HepG2 (cell line): ENCODE data around the gene DHX36. TPM values are rescaled to one million over a fixed set of nuclear protein-coding genes. Genes with fewer than 3 reads are reported as not detected.
A peak's percentile ranks its signal among the peaks of the same experiment; 100 is the strongest.

Source experiments
- CCDC6 ChIP-seq: sonication (generic); formaldehyde crosslinking; IDR thresholded peaks from 2 replicates; pipeline ENCODE4 v1.8.1; 2022; ENCODE audit warnings: mild to moderate bottlenecking, missing genetic modification reagents, moderate library complexity
- HCFC1 ChIP-seq: fragments of 150-350 bp; IDR thresholded peaks from 2 replicates; pipeline ENCODE4 v1.6.1; 2014; ENCODE audit warnings: low read depth, low read length
- MED8 ChIP-seq: sonication (generic); formaldehyde crosslinking; IDR thresholded peaks from 2 replicates; pipeline ENCODE4 v1.8.1; 2023; ENCODE audit warnings: mild to moderate bottlenecking, missing genetic modification reagents; ENCODE audit not compliant: insufficient replicate concordance
- SIX1 ChIP-seq: sonication (generic); formaldehyde crosslinking; IDR thresholded peaks from 2 replicates; pipeline ENCODE4 v1.4.0; 2020; ENCODE audit warnings: missing genetic modification reagents, borderline replicate concordance
- SSRP1 ChIP-seq: IDR thresholded peaks from 2 replicates; pipeline ENCODE4 v1.6.1; 2016; ENCODE audit warnings: control low read depth
- TCF7 ChIP-seq: sonication (generic); IDR thresholded peaks from 2 replicates; pipeline ENCODE4 v1.6.1; 2016; ENCODE audit warnings: antibody characterized with exemption, low read depth
- TCF7L2 ChIP-seq: IDR thresholded peaks from 2 replicates; pipeline ENCODE4 v1.6.1; 2011; ENCODE audit warnings: mild to moderate bottlenecking, low read depth, low read length, moderate library complexity
- ZNF232 ChIP-seq: sonication (generic); formaldehyde crosslinking; IDR thresholded peaks from 2 replicates; pipeline ENCODE4 v1.4.0; 2020; ENCODE audit warnings: missing genetic modification reagents, borderline replicate concordance
- ZNF678 ChIP-seq: sonication (generic); formaldehyde crosslinking; IDR thresholded peaks from 2 replicates; pipeline ENCODE4 v1.4.0; 2020; ENCODE audit warnings: mild to moderate bottlenecking, missing genetic modification reagents
- polyA plus RNA-seq, 8 experiments: library from polyadenylated mRNA; depleted of rRNA in 3 of 8; stranded (reverse) in 7 of 8; unstranded in 1 of 8; fragments of >200 nt; fragmentation: Illumina TruSeq in 4 of 8; extraction: Trizol in 4 of 8; gene quantifications; 2 replicates each; pipeline versions ENCODE4 v1.2.1 to v1.2.3, GENCODE V29; 2011 to 2016; ENCODE audit warnings: low read depth in 4 of 8, missing spikeins in 1 of 8, mixed read lengths in 1 of 8; ENCODE audit not compliant: insufficient read depth in 1 of 8
- total RNA-seq, 5 experiments: library from RNA; depleted of rRNA; stranded (reverse); fragments of >200 nt; fragmentation: Illumina TruSeq; extraction: Trizol; gene quantifications; 2 replicates each; pipeline ENCODE4 v1.2.3, GENCODE V29; 2016; ENCODE audit warnings: low read depth in 1 of 5
- TF ChIP-seq, protein P1 (sequence below): sonication (generic); formaldehyde crosslinking; IDR thresholded peaks from 2 replicates; pipeline ENCODE4 v1.5.1; 2020; ENCODE audit warnings: missing genetic modification reagents, mild to moderate bottlenecking, borderline replicate concordance
- TF ChIP-seq, protein P2 (sequence below): sonication (generic); formaldehyde crosslinking; IDR thresholded peaks from 2 replicates; pipeline ENCODE4 v1.8.0; 2022; ENCODE audit warnings: missing genetic modification reagents, mild to moderate bottlenecking, inconsistent platforms, borderline replicate concordance
- TF ChIP-seq, protein P3 (sequence below): sonication (generic); formaldehyde crosslinking; IDR thresholded peaks from 2 replicates; pipeline ENCODE4 v1.4.0; 2020; ENCODE audit warnings: missing genetic modification reagents, borderline replicate concordance
- TF ChIP-seq, protein P4 (sequence below), 2 experiments: IDR thresholded peaks; 2 replicates each; pipeline ENCODE4 v1.6.1; 2011 to 2012; ENCODE audit warnings: low read length in 2 of 2, borderline replicate concordance in 1 of 2, low read depth in 1 of 2, mild to moderate bottlenecking in 1 of 2, moderate library complexity in 1 of 2

Gene DHX36
- total and polyA plus RNA-seq, 2 of the 13 experiments (the other 11 are each of a cell fraction or from before 2014, with no cell fraction given) = 30.3 to 44.2 TPM

DNA sequence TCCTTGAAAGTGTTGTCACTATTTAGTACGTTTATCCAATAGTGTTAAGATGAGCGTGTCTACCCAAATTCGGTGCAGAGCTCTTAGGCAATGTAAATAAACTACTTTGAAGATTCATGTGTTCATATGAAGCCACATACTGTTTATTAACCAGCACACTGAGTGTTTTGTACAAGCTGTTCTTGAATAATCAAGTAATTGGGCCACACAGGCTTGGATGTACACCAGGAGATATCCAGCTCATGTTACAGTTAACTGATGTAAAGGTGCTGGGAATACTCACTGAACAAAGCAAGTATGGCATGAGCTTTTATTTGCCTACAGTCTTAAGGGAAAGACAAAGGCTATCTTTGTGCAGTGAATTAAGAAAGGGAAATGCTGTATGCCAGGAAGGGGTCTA lies 632 bp upstream of the DHX36 start (continued):
- TF ChIP-seq, protein P1, sequence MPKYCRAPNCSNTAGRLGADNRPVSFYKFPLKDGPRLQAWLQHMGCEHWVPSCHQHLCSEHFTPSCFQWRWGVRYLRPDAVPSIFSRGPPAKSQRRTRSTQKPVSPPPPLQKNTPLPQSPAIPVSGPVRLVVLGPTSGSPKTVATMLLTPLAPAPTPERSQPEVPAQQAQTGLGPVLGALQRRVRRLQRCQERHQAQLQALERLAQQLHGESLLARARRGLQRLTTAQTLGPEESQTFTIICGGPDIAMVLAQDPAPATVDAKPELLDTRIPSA (CRISPR knock-in tag) = no peak
- TF ChIP-seq SSRP1 (CRISPR knock-in tag) (no peak), TCF7L2 (no peak), CCDC6 (CRISPR knock-in tag) (no peak), ZNF678 (CRISPR knock-in tag) (no peak), ZNF232 (CRISPR knock-in tag) (no peak), MED8 (CRISPR knock-in tag) (no peak), HCFC1 (no peak), SIX1 (peak; percentile 66; the same call in 1 of the 2 replicates), TCF7 (no peak)
- TF ChIP-seq, protein P2, sequence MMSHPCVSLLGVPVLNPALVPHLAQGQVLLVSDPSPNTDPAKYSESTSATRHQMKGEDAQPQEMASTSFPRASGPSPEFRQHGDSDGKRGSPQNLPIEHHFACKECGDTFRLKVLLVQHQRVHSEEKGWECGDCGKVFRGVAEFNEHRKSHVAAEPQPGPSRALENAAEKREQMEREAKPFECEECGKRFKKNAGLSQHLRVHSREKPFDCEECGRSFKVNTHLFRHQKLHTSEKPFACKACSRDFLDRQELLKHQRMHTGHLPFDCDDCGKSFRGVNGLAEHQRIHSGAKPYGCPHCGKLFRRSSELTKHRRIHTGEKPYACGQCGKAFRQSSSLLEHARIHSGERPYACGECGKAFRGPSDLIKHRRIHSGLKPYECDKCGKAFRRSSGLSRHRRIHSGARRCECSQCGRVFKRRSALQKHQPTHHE = no peak
- TF ChIP-seq, protein P3, sequence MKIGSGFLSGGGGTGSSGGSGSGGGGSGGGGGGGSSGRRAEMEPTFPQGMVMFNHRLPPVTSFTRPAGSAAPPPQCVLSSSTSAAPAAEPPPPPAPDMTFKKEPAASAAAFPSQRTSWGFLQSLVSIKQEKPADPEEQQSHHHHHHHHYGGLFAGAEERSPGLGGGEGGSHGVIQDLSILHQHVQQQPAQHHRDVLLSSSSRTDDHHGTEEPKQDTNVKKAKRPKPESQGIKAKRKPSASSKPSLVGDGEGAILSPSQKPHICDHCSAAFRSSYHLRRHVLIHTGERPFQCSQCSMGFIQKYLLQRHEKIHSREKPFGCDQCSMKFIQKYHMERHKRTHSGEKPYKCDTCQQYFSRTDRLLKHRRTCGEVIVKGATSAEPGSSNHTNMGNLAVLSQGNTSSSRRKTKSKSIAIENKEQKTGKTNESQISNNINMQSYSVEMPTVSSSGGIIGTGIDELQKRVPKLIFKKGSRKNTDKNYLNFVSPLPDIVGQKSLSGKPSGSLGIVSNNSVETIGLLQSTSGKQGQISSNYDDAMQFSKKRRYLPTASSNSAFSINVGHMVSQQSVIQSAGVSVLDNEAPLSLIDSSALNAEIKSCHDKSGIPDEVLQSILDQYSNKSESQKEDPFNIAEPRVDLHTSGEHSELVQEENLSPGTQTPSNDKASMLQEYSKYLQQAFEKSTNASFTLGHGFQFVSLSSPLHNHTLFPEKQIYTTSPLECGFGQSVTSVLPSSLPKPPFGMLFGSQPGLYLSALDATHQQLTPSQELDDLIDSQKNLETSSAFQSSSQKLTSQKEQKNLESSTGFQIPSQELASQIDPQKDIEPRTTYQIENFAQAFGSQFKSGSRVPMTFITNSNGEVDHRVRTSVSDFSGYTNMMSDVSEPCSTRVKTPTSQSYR (CRISPR knock-in tag) = no peak
- TF ChIP-seq, protein P4, sequence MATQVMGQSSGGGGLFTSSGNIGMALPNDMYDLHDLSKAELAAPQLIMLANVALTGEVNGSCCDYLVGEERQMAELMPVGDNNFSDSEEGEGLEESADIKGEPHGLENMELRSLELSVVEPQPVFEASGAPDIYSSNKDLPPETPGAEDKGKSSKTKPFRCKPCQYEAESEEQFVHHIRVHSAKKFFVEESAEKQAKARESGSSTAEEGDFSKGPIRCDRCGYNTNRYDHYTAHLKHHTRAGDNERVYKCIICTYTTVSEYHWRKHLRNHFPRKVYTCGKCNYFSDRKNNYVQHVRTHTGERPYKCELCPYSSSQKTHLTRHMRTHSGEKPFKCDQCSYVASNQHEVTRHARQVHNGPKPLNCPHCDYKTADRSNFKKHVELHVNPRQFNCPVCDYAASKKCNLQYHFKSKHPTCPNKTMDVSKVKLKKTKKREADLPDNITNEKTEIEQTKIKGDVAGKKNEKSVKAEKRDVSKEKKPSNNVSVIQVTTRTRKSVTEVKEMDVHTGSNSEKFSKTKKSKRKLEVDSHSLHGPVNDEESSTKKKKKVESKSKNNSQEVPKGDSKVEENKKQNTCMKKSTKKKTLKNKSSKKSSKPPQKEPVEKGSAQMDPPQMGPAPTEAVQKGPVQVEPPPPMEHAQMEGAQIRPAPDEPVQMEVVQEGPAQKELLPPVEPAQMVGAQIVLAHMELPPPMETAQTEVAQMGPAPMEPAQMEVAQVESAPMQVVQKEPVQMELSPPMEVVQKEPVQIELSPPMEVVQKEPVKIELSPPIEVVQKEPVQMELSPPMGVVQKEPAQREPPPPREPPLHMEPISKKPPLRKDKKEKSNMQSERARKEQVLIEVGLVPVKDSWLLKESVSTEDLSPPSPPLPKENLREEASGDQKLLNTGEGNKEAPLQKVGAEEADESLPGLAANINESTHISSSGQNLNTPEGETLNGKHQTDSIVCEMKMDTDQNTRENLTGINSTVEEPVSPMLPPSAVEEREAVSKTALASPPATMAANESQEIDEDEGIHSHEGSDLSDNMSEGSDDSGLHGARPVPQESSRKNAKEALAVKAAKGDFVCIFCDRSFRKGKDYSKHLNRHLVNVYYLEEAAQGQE (IDR thresholded peaks at IDR 0.05; ENCODE audit: borderline replicate concordance in 1 of 2, low read depth in 1 of 2, low read length in 2 of 2) = no peak
